ENCODE results near the gene RAD18. TPM values are rescaled to one million over a fixed set of nuclear protein-coding genes. Genes with fewer than 3 reads are reported as not detected.

RAD18 gene
- total and polyA plus RNA-seq, 2 donors (not counting 1 experiment from before 2014, with no cell fraction given): 4.8 to 21.3 TPM

- Histone ChIP-seq H3K36me3 (replicated peaks in 1 of 2; ENCODE audit: control extremely low read depth in 1 of 2, control insufficient read depth in 1 of 2, extremely low read depth in 1 of 2, insufficient read depth in 2 of 2, low read length in 1 of 2) (no peaks in the 10 kb centered on the region), H3K4me1 (ENCODE audit: control insufficient read depth in 2 of 2, insufficient read depth in 2 of 2, low read length in 2 of 2) (no peaks in the 10 kb centered on the region), H4K20me1 (ENCODE audit: control insufficient read depth, insufficient read depth, low read length, poor library complexity, severe bottlenecking) (no peaks in the 10 kb centered on the region), H3K79me2 (ENCODE audit: control insufficient read depth, insufficient read depth, low read length) (no peaks in the 10 kb centered on the region), H3K9me3 (ENCODE audit: control extremely low read depth in 1 of 3, control insufficient read depth in 2 of 3, insufficient read depth in 1 of 3, low read length in 2 of 3) (no peaks in the 10 kb centered on the region), H2AFZ (ENCODE audit: insufficient read depth, low read depth, low read length, poor library complexity, severe bottlenecking) (no peak overlapping the region), H3K4me3 (ENCODE audit: control extremely low read depth in 1 of 5, extremely low read depth in 1 of 5, insufficient read depth in 1 of 5, low read depth in 2 of 5, low read length in 4 of 5) (no peak overlapping the region), H3K27me3 (replicated peaks in 1 of 4; ENCODE audit: control extremely low read depth in 1 of 4, control insufficient read depth in 3 of 4, insufficient read depth in 4 of 4, low read length in 3 of 4) (no peaks in the 10 kb centered on the region), H3K27ac (ENCODE audit: low read length in 2 of 2) (no peak overlapping the region), H3K9ac (ENCODE audit: low read length) (no peak overlapping the region), H3K4me2 (replicated peaks; ENCODE audit: low read depth, low read length, poor library complexity, severe bottlenecking) (no peak overlapping the region)
- POLR2A ChIA-PET: no interaction called here
- no peaks in the 10 kb centered on the region for H3K27me3 Mint-ChIP-seq
- intact Hi-C loops (cut with micrococcal nuclease): no loop called here
- CTCF ChIA-PET: interaction anchor here (0.7 kb wide), 1 partner anchor 15 kb away, joined by 5 read pairs; no protein-coding TSS in a partner anchor
- no peaks in the 10 kb centered on the region for H3K4me1 Mint-ChIP-seq
- H3K4me3 Mint-ChIP-seq: no peak overlapping the region
- H3K9me3 Mint-ChIP-seq (ENCODE audit: insufficient read depth): no peaks in the 10 kb centered on the region
- no peak for ATAC-seq (ENCODE audit: low read depth)
- DNase-seq: no peak
- TF ChIP-seq CTCF (IDR thresholded peaks at IDR 0.05) (no peak), EZH2 (IDR thresholded peaks at IDR 0.05; ENCODE audit: borderline replicate concordance, insufficient read depth, low read depth, low read length, poor library complexity, severe bottlenecking) (no peak)
- no peak overlapping the region for H3K27ac Mint-ChIP-seq
- 83% methylated on average over 2 of the region's 3 CpGs for WGBS (ENCODE audit: insufficient coverage)
These were observed 95.6 kb downstream of the RAD18 start for GRCh38 chr3:8867646-8868045.

DNA sequence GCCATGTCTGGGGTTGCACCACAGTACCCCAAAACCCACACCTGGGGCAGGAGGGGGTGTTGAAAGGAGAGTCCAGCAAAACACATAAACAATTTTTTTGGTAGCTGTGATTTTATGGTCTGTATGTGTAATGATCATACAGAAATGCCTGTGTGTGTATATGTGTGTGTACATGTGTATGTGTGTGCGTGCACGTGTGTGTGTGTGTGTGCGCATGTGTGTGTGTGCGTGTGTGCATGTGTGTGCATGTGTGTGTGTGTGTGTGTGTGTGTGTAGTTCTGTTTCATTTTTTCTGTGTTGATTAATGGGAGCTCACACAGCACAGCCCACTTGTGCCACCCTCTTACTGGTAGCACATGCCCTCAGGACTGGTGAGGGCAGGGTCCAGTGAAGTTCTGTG lies 97.6 kb downstream of the RAD18 start:
- H3K79me2 ChIP-seq (ENCODE audit: control insufficient read depth, insufficient read depth, low read length): no peaks in the 10 kb centered on the region
- H3K4me3 Mint-ChIP-seq: no peak overlapping the region
- CTCF ChIA-PET: no interaction called here
- no peaks in the 10 kb centered on the region for H3K4me1 Mint-ChIP-seq
- WGBS (ENCODE audit: insufficient coverage): 100% methylated on average over 2 of the region's 4 CpGs
- DNase-seq (no peak), ATAC-seq (ENCODE audit: low read depth) (no peak)
- no peaks in the 10 kb centered on the region for H3K27me3 ChIP-seq (replicated peaks in 1 of 4; ENCODE audit: control extremely low read depth in 1 of 4, control insufficient read depth in 3 of 4, insufficient read depth in 4 of 4, low read length in 3 of 4)
- H3K9me3 ChIP-seq (ENCODE audit: control extremely low read depth in 1 of 3, control insufficient read depth in 2 of 3, insufficient read depth in 1 of 3, low read length in 2 of 3): no peaks in the 10 kb centered on the region
- intact Hi-C loops (cut with micrococcal nuclease): no loop called here
- H3K27ac ChIP-seq (ENCODE audit: low read length in 2 of 2): no peak overlapping the region
- no peaks in the 10 kb centered on the region for H3K36me3 ChIP-seq (replicated peaks in 1 of 2; ENCODE audit: control extremely low read depth in 1 of 2, control insufficient read depth in 1 of 2, extremely low read depth in 1 of 2, insufficient read depth in 2 of 2, low read length in 1 of 2)
- no peak overlapping the region for H3K27ac Mint-ChIP-seq
- H3K9ac ChIP-seq (ENCODE audit: low read length): no peak overlapping the region
- H2AFZ ChIP-seq (ENCODE audit: insufficient read depth, low read depth, low read length, poor library complexity, severe bottlenecking): no peak overlapping the region
- no peaks in the 10 kb centered on the region for H4K20me1 ChIP-seq (ENCODE audit: control insufficient read depth, insufficient read depth, low read length, poor library complexity, severe bottlenecking)
- TF ChIP-seq EZH2 (IDR thresholded peaks at IDR 0.05; ENCODE audit: borderline replicate concordance, insufficient read depth, low read depth, low read length, poor library complexity, severe bottlenecking) (no peak), CTCF (IDR thresholded peaks at IDR 0.05) (no peak)
- H3K9me3 Mint-ChIP-seq (ENCODE audit: insufficient read depth): no peaks in the 10 kb centered on the region
- no peaks in the 10 kb centered on the region for H3K27me3 Mint-ChIP-seq
- no peaks in the 10 kb centered on the region for H3K4me1 ChIP-seq (ENCODE audit: control insufficient read depth in 2 of 2, insufficient read depth in 2 of 2, low read length in 2 of 2)
- POLR2A ChIA-PET: no interaction called here
- no peak overlapping the region for H3K4me2 ChIP-seq (replicated peaks; ENCODE audit: low read depth, low read length, poor library complexity, severe bottlenecking)
- H3K4me3 ChIP-seq (ENCODE audit: control extremely low read depth in 1 of 5, extremely low read depth in 1 of 5, insufficient read depth in 1 of 5, low read depth in 2 of 5, low read length in 4 of 5): no peak overlapping the region
